CD4-positive, alpha-beta T cell (primary cell): ENCODE results near the gene SLC23A2. TPM values are rescaled to one million over a fixed set of nuclear protein-coding genes. Genes with fewer than 3 reads are reported as not detected.
"Not testable (repeated sequence)": the region's sequence is repeated elsewhere in the genome, so short reads cannot be mapped to it uniquely, and the experiment has no call there.

Experiments
- ATAC-seq: fragments of 200-7000 bp; cut with Tn5 transposase; one replicate; pipeline ENCODE4 v1.10.0; 2022; ENCODE audit warnings: mild to moderate bottlenecking; ENCODE audit not compliant: poor library complexity
- CTCF ChIA-PET: fragments of 350-600 bp; sonication (Branson Sonifier 250); formaldehyde crosslinking; loops from one replicate; lab custom pipeline; 2021; ENCODE audit warnings: antibody characterized with exemption, inconsistent platforms; lab: Charles Lee
- POLR2A ChIA-PET: fragments of 350-600 bp; sonication (Branson Sonifier 250); formaldehyde crosslinking; loops from one replicate; lab custom pipeline; 2021; ENCODE audit warnings: antibody characterized with exemption, inconsistent platforms; lab: Charles Lee
- DNase-seq, 14 experiments: peaks; one replicate each; pipeline ENCODE4 v3.0.0-alpha.2; 2013 to 2020; ENCODE audit warnings: mixed read lengths in 2 of 14
- H3K27ac ChIP-seq, 2 donors: one replicate each; pipeline versions ENCODE4 v1.5.1 to v1.7.0; 2013; ENCODE audit warnings: low read length in 2 of 2, low read depth in 1 of 2, mild to moderate bottlenecking in 1 of 2
- H3K27me3 ChIP-seq, 2 experiments: 1 replicate in 1 of 2; 2 replicates in 1 of 2; pipeline versions ENCODE4 v1.6.1 to v1.7.0; 2013; ENCODE audit warnings: low read length in 2 of 2, control low read depth in 1 of 2, mild to moderate bottlenecking in 1 of 2, moderate library complexity in 1 of 2; ENCODE audit not compliant: insufficient read depth in 2 of 2, control insufficient read depth in 1 of 2
- H3K36me3 ChIP-seq: one replicate; pipeline ENCODE4 v1.6.1; 2013; ENCODE audit warnings: low read length, control low read depth; ENCODE audit not compliant: insufficient read depth
- H3K4me1 ChIP-seq: one replicate; pipeline ENCODE4 v1.6.1; 2013; ENCODE audit warnings: low read length, control low read depth; ENCODE audit not compliant: insufficient read depth
- H3K4me3 ChIP-seq: one replicate; pipeline ENCODE4 v1.5.1; 2013; ENCODE audit warnings: mild to moderate bottlenecking, low read length, moderate library complexity
- H3K9me3 ChIP-seq, 2 experiments: 1 replicate in 1 of 2; 2 replicates in 1 of 2; pipeline versions ENCODE4 v1.6.1 to v1.7.0; 2013; ENCODE audit warnings: low read length in 2 of 2, mild to moderate bottlenecking in 2 of 2, control low read depth in 1 of 2, moderate library complexity in 1 of 2; ENCODE audit not compliant: control insufficient read depth in 1 of 2, insufficient read depth in 1 of 2
- H3K27ac Mint-ChIP-seq: one replicate; pipeline ENCODE4 v1.8.0; 2020; ENCODE audit warnings: mixed read lengths
- H3K27me3 Mint-ChIP-seq: one replicate; pipeline ENCODE4 v1.8.0; 2021; ENCODE audit warnings: mixed read lengths
- H3K36me3 Mint-ChIP-seq: one replicate; pipeline ENCODE4 v1.8.0; 2021; ENCODE audit warnings: low read depth, mixed read lengths
- H3K4me1 Mint-ChIP-seq: one replicate; pipeline ENCODE4 v1.8.0; 2021; ENCODE audit warnings: low read depth, mixed read lengths
- H3K4me3 Mint-ChIP-seq: one replicate; pipeline ENCODE4 v1.8.0; 2020; ENCODE audit warnings: mild to moderate bottlenecking, mixed read lengths
- H3K9me3 Mint-ChIP-seq: one replicate; pipeline ENCODE4 v1.8.0; 2020; ENCODE audit warnings: mixed read lengths
- CTCF ChIP-seq: fragments of 200-600 bp; IDR thresholded peaks from one replicate; pipeline ENCODE4 v1.8.0; 2022; ENCODE audit warnings: antibody characterized with exemption, mild to moderate bottlenecking
- intact Hi-C, 2 experiments: fragments of 100-400 bp; cut with DNase I in 1 of 2; cut with micrococcal nuclease in 1 of 2; formaldehyde crosslinking; loops; one replicate each; pipeline versions ENCODE4 v1.15.1 to v1.9.0; 2023 to 2025; cut with DNase I, micrococcal nuclease
- total RNA-seq, 174 experiments: library from RNA in 2 of 174; stranded (reverse) in 2 of 174; gene quantifications; one replicate each; pipeline ENCODE4 v1.2.3 and lab custom pipeline; 2021 to 2026

Gene SLC23A2
- total RNA-seq, 2 experiments from 2014 or later: 22.8 to 23.0 TPM

GRCh38 chr20:4924032-4924431, 77.3 kb downstream of the SLC23A2 start:
- ATAC-seq (no peak), DNase-seq (no peak)
- TF ChIP-seq CTCF: no peak
- no peaks in the 10 kb centered on the region for H3K9me3 ChIP-seq
- Mint-ChIP-seq H3K4me3 (no peak overlapping the region), H3K36me3 (peaks cover 41% of the 10 kb centered on the region), H3K27ac (peak overlapping the region; percentile 20), H3K4me1 (peaks cover 34% of the 10 kb centered on the region), H3K27me3 (no peaks in the 10 kb centered on the region), H3K9me3 (no peaks in the 10 kb centered on the region)
- intact Hi-C loops: no loop called here
- CTCF ChIA-PET: no interaction called here
- POLR2A ChIA-PET: no interaction called here
- no peaks in the 10 kb centered on the region for H3K4me1 ChIP-seq
- H3K4me3 ChIP-seq: no peak overlapping the region
- H3K36me3 ChIP-seq: peaks cover 12% of the 10 kb centered on the region
- no peaks in the 10 kb centered on the region for H3K27me3 ChIP-seq
- H3K27ac ChIP-seq: no peak overlapping the region

GRCh38 chr20:4922186-4922585, 79.1 kb downstream of the SLC23A2 start:
- Mint-ChIP-seq H3K27ac (no peak overlapping the region), H3K27me3 (no peaks in the 10 kb centered on the region), H3K36me3 (peaks cover 32% of the 10 kb centered on the region), H3K4me1 (peaks cover 34% of the 10 kb centered on the region), H3K9me3 (no peaks in the 10 kb centered on the region), H3K4me3 (no peak overlapping the region)
- intact Hi-C loops: no loop called here
- Histone ChIP-seq H3K9me3 (no peaks in the 10 kb centered on the region), H3K27ac (no peak overlapping the region), H3K27me3 (no peaks in the 10 kb centered on the region), H3K4me3 (no peak overlapping the region), H3K36me3 (peaks cover 6% of the 10 kb centered on the region), H3K4me1 (no peaks in the 10 kb centered on the region)
- no peak for DNase-seq
- no peak for ATAC-seq
- TF ChIP-seq CTCF: no peak
- ChIA-PET CTCF (no interaction called here), POLR2A (no interaction called here)

GRCh38 chr20:4921271-4921670, 80.0 kb downstream of the SLC23A2 start:
- H3K27ac ChIP-seq, H3K9me3 Mint-ChIP-seq, H3K27ac Mint-ChIP-seq, POLR2A ChIA-PET, intact Hi-C loops, DNase-seq, H3K4me3 ChIP-seq, H3K4me3 Mint-ChIP-seq, ATAC-seq, H3K27me3 ChIP-seq, CTCF ChIA-PET, H3K27me3 Mint-ChIP-seq, H3K36me3 ChIP-seq, H3K9me3 ChIP-seq, H3K4me1 ChIP-seq: not testable (repeated sequence)
- H3K36me3 Mint-ChIP-seq: peaks cover 35% of the 10 kb centered on the region
- H3K4me1 Mint-ChIP-seq: peaks cover 38% of the 10 kb centered on the region

- H3K4me3 ChIP-seq: no peak overlapping the region
- H3K27ac ChIP-seq: no peak overlapping the region
- ChIA-PET CTCF (no interaction called here), POLR2A (no interaction called here)
- peaks cover 36% of the 10 kb centered on the region for H3K36me3 Mint-ChIP-seq
- intact Hi-C loops: no loop called here
- H3K36me3 ChIP-seq: peaks cover 6% of the 10 kb centered on the region
- no peaks in the 10 kb centered on the region for H3K27me3 Mint-ChIP-seq
- H3K4me3 Mint-ChIP-seq: no peak overlapping the region
- ATAC-seq (no peak), DNase-seq (no peak)
- H3K4me1 Mint-ChIP-seq: peaks cover 36% of the 10 kb centered on the region
- H3K4me1 ChIP-seq: no peaks in the 10 kb centered on the region
- H3K9me3 Mint-ChIP-seq: no peaks in the 10 kb centered on the region
- no peaks in the 10 kb centered on the region for H3K27me3 ChIP-seq
- H3K27ac Mint-ChIP-seq: no peak overlapping the region
- H3K9me3 ChIP-seq: no peaks in the 10 kb centered on the region
- TF ChIP-seq CTCF: no peak
Measured at GRCh38 chr20:4920655-4921054, 80.7 kb downstream of the SLC23A2 start.
